Measurements from ENCODE around the gene SLC9A7. TPM values are rescaled to one million over a fixed set of nuclear protein-coding genes. Genes with fewer than 3 reads are reported as not detected.
A peak's percentile ranks its signal among the peaks of the same experiment; 100 is the strongest.

SLC9A7 gene
- total RNA-seq, 2 experiments from 2014 or later, result 2.2 to 3.2 TPM

DNA sequence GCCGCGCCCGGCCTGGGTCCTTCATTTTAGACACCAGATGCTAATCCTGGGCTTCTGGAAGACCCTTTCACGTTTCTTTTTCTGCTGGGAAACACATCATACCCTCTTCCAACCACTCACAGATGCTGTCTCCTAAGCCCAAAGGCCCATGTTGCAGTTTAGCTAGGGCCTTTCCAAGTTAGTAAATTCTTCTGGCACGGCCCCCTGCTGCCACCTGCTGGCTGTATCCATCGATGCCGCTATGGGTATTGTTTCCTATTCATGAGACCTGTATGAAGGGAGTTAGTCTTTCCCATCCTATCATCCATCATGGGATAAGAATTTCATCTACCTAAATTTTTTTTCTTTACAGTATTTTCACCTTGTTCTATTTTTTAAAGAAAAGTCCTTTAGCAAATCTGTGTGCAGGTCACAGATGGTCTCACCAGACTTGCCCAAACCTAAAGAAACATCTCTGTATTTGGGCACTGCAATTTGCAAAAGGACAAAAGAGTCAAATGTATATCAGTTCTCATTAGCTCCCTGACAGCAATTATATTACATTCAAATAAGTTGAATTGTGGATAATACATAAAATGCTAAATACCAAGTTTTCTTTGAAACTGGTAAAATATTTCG, 37.8 kb upstream of the SLC9A7 start:
- no peaks in the 10 kb centered on the region for H3K27me3 ChIP-seq (ENCODE audit: control insufficient read depth in 1 of 2, insufficient read depth in 2 of 2, low read length in 2 of 2)
- ATAC-seq (ENCODE audit: poor library complexity), result peak; percentile 51
- Mint-ChIP-seq H3K27me3 (no peaks in the 10 kb centered on the region), H3K36me3 (ENCODE audit: low read depth) (no peaks in the 10 kb centered on the region), H3K4me1 (ENCODE audit: low read depth) (peaks cover 9% of the 10 kb centered on the region), H3K9me3 (no peaks in the 10 kb centered on the region), H3K4me3 (no peak overlapping the region), H3K27ac (no peak overlapping the region)
- no peaks in the 10 kb centered on the region for H3K9me3 ChIP-seq (ENCODE audit: control insufficient read depth in 1 of 2, insufficient read depth in 1 of 2, low read length in 2 of 2)
- H3K4me3 ChIP-seq (ENCODE audit: low read length), result no peak overlapping the region
- POLR2A ChIA-PET, result interaction anchor here (1.2 kb wide), 1 partner anchor 41 kb away, joined by 3 read pairs; the partner anchor contains the start of gene RP2
- H3K4me1 ChIP-seq (ENCODE audit: insufficient read depth, low read length), result peaks cover 2% of the 10 kb centered on the region
- H3K36me3 ChIP-seq (ENCODE audit: insufficient read depth, low read length), result no peaks in the 10 kb centered on the region
- intact Hi-C loops (cut with DNase I, micrococcal nuclease), result loop anchor here (1.0 to 10.0 kb wide), 2 partner anchors 37 to 242 kb away; partner anchors contain the start of gene SLC9A7 (in 2 of the 2)
- DNase-seq, result peak; percentile 42 to 77 (median 60)
- TF ChIP-seq, protein P1, sequence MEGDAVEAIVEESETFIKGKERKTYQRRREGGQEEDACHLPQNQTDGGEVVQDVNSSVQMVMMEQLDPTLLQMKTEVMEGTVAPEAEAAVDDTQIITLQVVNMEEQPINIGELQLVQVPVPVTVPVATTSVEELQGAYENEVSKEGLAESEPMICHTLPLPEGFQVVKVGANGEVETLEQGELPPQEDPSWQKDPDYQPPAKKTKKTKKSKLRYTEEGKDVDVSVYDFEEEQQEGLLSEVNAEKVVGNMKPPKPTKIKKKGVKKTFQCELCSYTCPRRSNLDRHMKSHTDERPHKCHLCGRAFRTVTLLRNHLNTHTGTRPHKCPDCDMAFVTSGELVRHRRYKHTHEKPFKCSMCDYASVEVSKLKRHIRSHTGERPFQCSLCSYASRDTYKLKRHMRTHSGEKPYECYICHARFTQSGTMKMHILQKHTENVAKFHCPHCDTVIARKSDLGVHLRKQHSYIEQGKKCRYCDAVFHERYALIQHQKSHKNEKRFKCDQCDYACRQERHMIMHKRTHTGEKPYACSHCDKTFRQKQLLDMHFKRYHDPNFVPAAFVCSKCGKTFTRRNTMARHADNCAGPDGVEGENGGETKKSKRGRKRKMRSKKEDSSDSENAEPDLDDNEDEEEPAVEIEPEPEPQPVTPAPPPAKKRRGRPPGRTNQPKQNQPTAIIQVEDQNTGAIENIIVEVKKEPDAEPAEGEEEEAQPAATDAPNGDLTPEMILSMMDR (IDR thresholded peaks at IDR 0.05), result peak; percentile 68
- no peak overlapping the region for H3K27ac ChIP-seq (ENCODE audit: low read depth in 1 of 2, low read length in 2 of 2)
- CTCF ChIA-PET, result interaction anchor here (0.6 to 2.1 kb wide), 4 partner anchors 37 to 571 kb away, joined by 3 to 12 read pairs (median 4); partner anchors contain the start of gene SLC9A7

DNA sequence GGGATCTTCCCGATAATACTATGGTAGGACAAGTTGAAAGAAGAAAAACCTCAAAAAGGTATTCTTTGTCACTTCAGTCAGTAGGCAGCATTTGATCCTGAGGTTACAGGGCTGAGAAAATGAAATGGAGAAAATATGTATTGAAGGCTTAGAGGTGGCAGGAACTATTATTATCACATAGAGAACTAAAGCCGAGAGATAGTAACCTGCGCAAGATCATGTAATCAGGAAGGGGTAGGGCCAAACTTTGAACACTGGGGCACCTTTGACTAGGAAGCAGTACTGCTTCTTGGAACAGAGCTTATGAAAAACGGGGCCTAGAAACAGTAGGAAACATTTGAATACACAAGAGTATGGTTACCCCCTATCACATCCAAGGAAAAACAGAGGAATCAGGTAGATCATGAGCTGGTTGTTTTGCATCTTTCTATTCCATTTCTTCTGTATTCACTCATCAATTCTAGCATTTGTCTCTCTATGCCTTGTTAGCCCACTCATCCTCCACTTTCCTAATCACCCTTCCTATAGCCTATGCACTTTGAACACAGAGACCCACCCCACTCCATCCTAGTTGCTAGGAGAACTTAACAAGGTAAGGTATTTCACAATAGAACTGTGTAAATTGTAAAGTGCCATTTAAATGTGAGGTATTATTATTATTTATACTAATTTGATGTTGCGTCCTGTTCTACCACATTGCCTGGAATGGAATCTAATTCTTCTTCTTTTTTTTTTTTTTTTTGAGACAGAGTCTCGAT, 34.6 kb upstream of the SLC9A7 start:
- POLR2A ChIA-PET, result no interaction called here
- Mint-ChIP-seq H3K4me3 (no peak overlapping the region), H3K27me3 (no peaks in the 10 kb centered on the region), H3K27ac (no peak overlapping the region), H3K4me1 (ENCODE audit: low read depth) (peaks cover 9% of the 10 kb centered on the region), H3K36me3 (ENCODE audit: low read depth) (no peaks in the 10 kb centered on the region), H3K9me3 (no peaks in the 10 kb centered on the region)
- no peak overlapping the region for H3K4me3 ChIP-seq (ENCODE audit: low read length)
- no peak for ATAC-seq (ENCODE audit: poor library complexity)
- no peak for DNase-seq
- H3K27ac ChIP-seq (ENCODE audit: low read depth in 1 of 2, low read length in 2 of 2), result no peak overlapping the region
- TF ChIP-seq, protein P1 (IDR thresholded peaks at IDR 0.05), result no peak
- peaks cover 2% of the 10 kb centered on the region for H3K4me1 ChIP-seq (ENCODE audit: insufficient read depth, low read length)
- intact Hi-C loops (cut with DNase I, micrococcal nuclease), result loop anchor here in 1 of 2 experiments (10.0 kb wide), 1 partner anchor 239 kb away; no protein-coding TSS in a partner anchor
- H3K9me3 ChIP-seq (ENCODE audit: control insufficient read depth in 1 of 2, insufficient read depth in 1 of 2, low read length in 2 of 2), result no peaks in the 10 kb centered on the region
- H3K36me3 ChIP-seq (ENCODE audit: insufficient read depth, low read length), result no peaks in the 10 kb centered on the region
- H3K27me3 ChIP-seq (ENCODE audit: control insufficient read depth in 1 of 2, insufficient read depth in 2 of 2, low read length in 2 of 2), result no peaks in the 10 kb centered on the region
- CTCF ChIA-PET, result no interaction called here

DNA sequence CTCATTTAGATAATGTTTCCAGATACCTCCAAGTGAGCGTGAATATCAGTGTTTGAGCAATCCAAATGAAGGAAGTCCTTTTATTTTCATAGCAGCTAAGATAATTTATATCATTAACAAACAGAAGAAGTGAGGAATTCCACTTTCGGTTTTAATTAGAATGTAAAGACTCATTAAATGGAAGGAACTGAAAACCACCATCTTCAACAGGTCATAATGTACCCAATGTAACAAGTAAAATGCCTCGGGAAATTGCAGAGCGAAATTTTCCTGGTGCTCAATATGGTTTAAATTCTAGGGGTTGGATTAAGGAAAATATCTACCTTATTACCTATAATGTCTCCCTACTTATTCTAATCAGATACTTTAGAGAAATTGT, 33.9 kb upstream of the SLC9A7 start:
- Histone ChIP-seq H3K4me1 (ENCODE audit: insufficient read depth, low read length) (peaks cover 2% of the 10 kb centered on the region), H3K9me3 (ENCODE audit: control insufficient read depth in 1 of 2, insufficient read depth in 1 of 2, low read length in 2 of 2) (no peaks in the 10 kb centered on the region), H3K27ac (ENCODE audit: low read depth in 1 of 2, low read length in 2 of 2) (no peak overlapping the region), H3K4me3 (ENCODE audit: low read length) (no peak overlapping the region), H3K36me3 (ENCODE audit: insufficient read depth, low read length) (no peaks in the 10 kb centered on the region), H3K27me3 (ENCODE audit: control insufficient read depth in 1 of 2, insufficient read depth in 2 of 2, low read length in 2 of 2) (no peaks in the 10 kb centered on the region)
- H3K27ac Mint-ChIP-seq, result peak overlapping the region; percentile 14
- ChIA-PET CTCF (no interaction called here), POLR2A (no interaction called here)
- no peak for ATAC-seq (ENCODE audit: poor library complexity)
- no peaks in the 10 kb centered on the region for H3K36me3 Mint-ChIP-seq (ENCODE audit: low read depth)
- H3K4me1 Mint-ChIP-seq (ENCODE audit: low read depth), result peaks cover 9% of the 10 kb centered on the region
- H3K9me3 Mint-ChIP-seq, result no peaks in the 10 kb centered on the region
- no peak for DNase-seq
- intact Hi-C loops (cut with DNase I, micrococcal nuclease), result loop anchor here in 1 of 2 experiments (10.0 kb wide), 1 partner anchor 238 kb away; no protein-coding TSS in a partner anchor
- TF ChIP-seq, protein P1 (IDR thresholded peaks at IDR 0.05), result no peak
- H3K27me3 Mint-ChIP-seq, result no peaks in the 10 kb centered on the region
- no peak overlapping the region for H3K4me3 Mint-ChIP-seq
